ENCODE data around the gene BBOF1. TPM values are rescaled to one million over a fixed set of nuclear protein-coding genes. Genes with fewer than 3 reads are reported as not detected.
A peak's percentile ranks its signal among the peaks of the same experiment; 100 is the strongest.
"Not testable (repeated sequence)": the region's sequence is repeated elsewhere in the genome, so short reads cannot be mapped to it uniquely, and the experiment has no call there.

The BBOF1 gene
- total and polyA plus RNA-seq, 8 donors, result 1.8 to 13.0 (median 4.0) TPM; not detected in 2

DNA sequence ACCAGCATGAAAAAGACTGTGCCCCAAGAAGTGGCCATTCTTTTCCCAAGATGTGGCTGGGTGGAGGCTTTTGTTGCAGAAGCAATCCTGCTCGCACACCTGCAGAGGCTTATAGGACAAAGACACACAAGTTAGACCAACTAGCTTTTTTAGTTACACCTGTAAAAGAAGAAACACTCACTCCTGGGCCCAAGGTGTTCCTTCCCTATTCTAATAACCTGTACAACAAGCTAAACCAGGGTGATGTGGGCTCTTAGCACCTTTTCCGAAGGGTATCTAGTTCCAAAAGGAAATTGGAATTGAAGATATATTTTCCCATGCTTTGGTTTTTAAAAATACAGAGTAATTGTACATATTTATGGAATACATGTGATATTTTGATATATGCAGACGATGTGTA lies 31.1 kb upstream of the BBOF1 start:
- intact Hi-C loops (cut with DNase I; ENCODE audit: low total_unique reads), result no loop called here
- Histone ChIP-seq H3K36me3 (peaks cover 8 to 50% (median 43%) of the 10 kb centered on the region in 4 donors), H3K27me3 (no peaks in the 10 kb centered on the region), H3K4me3 (no peak overlapping the region), H3K4me1 (no peaks in the 10 kb centered on the region), H3K9me3 (no peaks in the 10 kb centered on the region), H3K27ac (no peak overlapping the region)
- 49 to 74% (median 65%) methylated on average over 3 of the region's 3 CpGs for WGBS, 5 donors
- no peak for TF ChIP-seq POLR2A (IDR thresholded peaks at IDR 0.05)
- TF ChIP-seq, protein P1, sequence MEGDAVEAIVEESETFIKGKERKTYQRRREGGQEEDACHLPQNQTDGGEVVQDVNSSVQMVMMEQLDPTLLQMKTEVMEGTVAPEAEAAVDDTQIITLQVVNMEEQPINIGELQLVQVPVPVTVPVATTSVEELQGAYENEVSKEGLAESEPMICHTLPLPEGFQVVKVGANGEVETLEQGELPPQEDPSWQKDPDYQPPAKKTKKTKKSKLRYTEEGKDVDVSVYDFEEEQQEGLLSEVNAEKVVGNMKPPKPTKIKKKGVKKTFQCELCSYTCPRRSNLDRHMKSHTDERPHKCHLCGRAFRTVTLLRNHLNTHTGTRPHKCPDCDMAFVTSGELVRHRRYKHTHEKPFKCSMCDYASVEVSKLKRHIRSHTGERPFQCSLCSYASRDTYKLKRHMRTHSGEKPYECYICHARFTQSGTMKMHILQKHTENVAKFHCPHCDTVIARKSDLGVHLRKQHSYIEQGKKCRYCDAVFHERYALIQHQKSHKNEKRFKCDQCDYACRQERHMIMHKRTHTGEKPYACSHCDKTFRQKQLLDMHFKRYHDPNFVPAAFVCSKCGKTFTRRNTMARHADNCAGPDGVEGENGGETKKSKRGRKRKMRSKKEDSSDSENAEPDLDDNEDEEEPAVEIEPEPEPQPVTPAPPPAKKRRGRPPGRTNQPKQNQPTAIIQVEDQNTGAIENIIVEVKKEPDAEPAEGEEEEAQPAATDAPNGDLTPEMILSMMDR (IDR thresholded peaks at IDR 0.05), result no peak
- TF ChIP-seq EP300 (IDR thresholded peaks at IDR 0.05), result no peak
- TF ChIP-seq POLR2AphosphoS5 (IDR thresholded peaks at IDR 0.05), result no peak
- no peak for DNase-seq

GRCh38 chr14:73988656-73989055 lies 30.5 kb upstream of the BBOF1 start:
- H3K4me3 ChIP-seq; H3K9me3 ChIP-seq; DNase-seq; intact Hi-C loops (cut with DNase I; ENCODE audit: low total_unique reads); H3K27ac ChIP-seq; H3K4me1 ChIP-seq; H3K27me3 ChIP-seq: not testable (repeated sequence)
- WGBS, 5 donors, result 41 to 80% (median 60%) methylated on average over 5 to 7 of the region's 7 CpGs
- peaks cover 8 to 47% (median 40%) of the 10 kb centered on the region in 4 donors for H3K36me3 ChIP-seq

DNA sequence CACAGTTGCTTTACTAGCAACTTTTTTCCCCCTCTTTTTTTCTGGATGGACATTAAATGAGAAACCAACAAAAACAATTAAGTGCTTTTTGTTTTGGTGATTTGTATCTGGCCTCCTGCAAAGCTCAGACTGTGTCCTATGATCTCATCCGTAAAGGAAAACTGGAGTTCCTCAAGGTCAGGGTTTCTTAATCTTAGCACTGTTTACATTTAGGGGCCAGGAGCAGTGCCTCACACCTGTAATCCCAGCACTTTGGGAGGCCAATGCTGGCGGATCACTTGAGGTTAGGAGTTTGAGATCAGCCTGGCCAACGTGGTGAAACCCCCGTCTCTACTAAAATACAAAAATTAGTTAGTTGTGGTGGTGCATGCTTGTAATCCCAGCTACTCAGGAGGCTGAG lies 28.1 kb upstream of the BBOF1 start:
- Histone ChIP-seq H3K4me3 (no peak overlapping the region), H3K9me3 (no peaks in the 10 kb centered on the region), H3K27me3 (no peaks in the 10 kb centered on the region), H3K36me3 (peaks cover 8 to 29% (median 22%) of the 10 kb centered on the region in 4 donors), H3K27ac (no peak overlapping the region), H3K4me1 (peaks cover 0 to under 1% (median 0%) of the 10 kb centered on the region in 4 donors)
- TF ChIP-seq POLR2A (IDR thresholded peaks at IDR 0.05), result no peak
- TF ChIP-seq, protein P1 (IDR thresholded peaks at IDR 0.05), result no peak
- TF ChIP-seq EP300 (IDR thresholded peaks at IDR 0.05), result no peak
- TF ChIP-seq POLR2AphosphoS5 (IDR thresholded peaks at IDR 0.05), result no peak
- WGBS, 5 donors, result 44 to 64% (median 53%) methylated on average over 4 of the region's 4 CpGs
- peak in 1 of 2 donors; percentile 40 for DNase-seq
- intact Hi-C loops (cut with DNase I; ENCODE audit: low total_unique reads), result no loop called here

DNA sequence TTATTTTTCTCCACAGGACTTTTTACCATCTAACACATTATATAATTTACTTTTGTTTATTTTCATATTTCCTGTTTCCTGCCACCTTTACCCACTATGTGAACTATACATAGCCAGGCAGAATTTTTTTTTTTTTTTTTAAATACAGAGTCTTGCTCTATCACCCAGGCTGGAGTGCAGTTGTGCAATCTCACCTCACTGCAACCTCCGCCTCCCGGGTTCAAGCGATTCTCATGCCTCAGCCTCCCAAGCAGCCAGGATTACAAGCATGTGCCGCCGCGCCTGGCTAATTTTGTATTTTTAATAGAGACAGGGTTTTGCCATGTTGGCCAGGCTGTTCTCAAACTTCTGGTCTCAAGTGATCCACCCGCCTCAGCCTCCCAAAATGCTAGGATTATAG lies 24.2 kb upstream of the BBOF1 start:
- intact Hi-C loops (cut with DNase I; ENCODE audit: low total_unique reads); H3K27me3 ChIP-seq; H3K9me3 ChIP-seq; H3K4me3 ChIP-seq; DNase-seq: not testable (repeated sequence)
- Histone ChIP-seq H3K4me1 (peaks cover 0 to 29% (median 17%) of the 10 kb centered on the region in 4 donors), H3K27ac (peak overlapping the region in 1 of 5 donors; percentile 28), H3K36me3 (peaks cover 0 to 19% (median 9%) of the 10 kb centered on the region in 4 donors)
- 70 to 84% (median 79%) methylated on average over 7 of the region's 7 CpGs for WGBS, 5 donors

GRCh38 chr14:73995977-73996378 lies 23.2 kb upstream of the BBOF1 start:
- 32 to 62% (median 43%) methylated on average over 8 of the region's 8 CpGs for whole genome bisulfite sequencing, 5 donors
- peak; percentile 32 to 79 for DNase-seq
- TF ChIP-seq POLR2A (IDR thresholded peaks at IDR 0.05), result no peak
- TF ChIP-seq POLR2AphosphoS5 (IDR thresholded peaks at IDR 0.05), result peak in 1 of 3 donors; percentile 24
- no peak overlapping the region for H3K4me3 ChIP-seq
- no peaks in the 10 kb centered on the region for H3K27me3 ChIP-seq
- peak overlapping the region; percentile 28 to 62 (median 45) for H3K27ac ChIP-seq
- H3K4me1 ChIP-seq, result peaks cover 0 to 29% (median 17%) of the 10 kb centered on the region in 4 donors
- H3K9me3 ChIP-seq, result no peaks in the 10 kb centered on the region
- intact Hi-C loops (cut with DNase I; ENCODE audit: low total_unique reads), result no loop called here
- peaks cover 0 to 19% (median 9%) of the 10 kb centered on the region in 4 donors for H3K36me3 ChIP-seq

GRCh38 chr14:73996731-73997107 lies 22.4 kb upstream of the BBOF1 start:
- H3K9me3 ChIP-seq, result no peaks in the 10 kb centered on the region
- TF ChIP-seq EP300 (IDR thresholded peaks at IDR 0.05), result no peak
- no peak for TF ChIP-seq POLR2AphosphoS5 (IDR thresholded peaks at IDR 0.05)
- TF ChIP-seq, protein P1 (IDR thresholded peaks at IDR 0.05), result no peak
- TF ChIP-seq POLR2A (IDR thresholded peaks at IDR 0.05), result no peak
- intact Hi-C loops (cut with DNase I; ENCODE audit: low total_unique reads), result no loop called here
- H3K27ac ChIP-seq, result peak overlapping the region; percentile 28 to 62 (median 48)
- H3K4me1 ChIP-seq, result peaks cover 0 to 29% (median 17%) of the 10 kb centered on the region in 4 donors
- no peak overlapping the region for H3K4me3 ChIP-seq
- WGBS, 5 donors, result 26 to 50% (median 34%) methylated on average over 2 of the region's 2 CpGs
- no peaks in the 10 kb centered on the region for H3K27me3 ChIP-seq
- DNase-seq, result peak in 1 of 2 donors; percentile 25
- H3K36me3 ChIP-seq, result peaks cover 0 to 15% (median 9%) of the 10 kb centered on the region in 4 donors

Data from stomach (tissue), 9 donors.